ENCODE data around the gene GOLGB1. TPM values are rescaled to one million over a fixed set of nuclear protein-coding genes. Genes with fewer than 3 reads are reported as not detected.

Gene GOLGB1
- total RNA-seq, 1 donor, result 63.2 TPM

DNA sequence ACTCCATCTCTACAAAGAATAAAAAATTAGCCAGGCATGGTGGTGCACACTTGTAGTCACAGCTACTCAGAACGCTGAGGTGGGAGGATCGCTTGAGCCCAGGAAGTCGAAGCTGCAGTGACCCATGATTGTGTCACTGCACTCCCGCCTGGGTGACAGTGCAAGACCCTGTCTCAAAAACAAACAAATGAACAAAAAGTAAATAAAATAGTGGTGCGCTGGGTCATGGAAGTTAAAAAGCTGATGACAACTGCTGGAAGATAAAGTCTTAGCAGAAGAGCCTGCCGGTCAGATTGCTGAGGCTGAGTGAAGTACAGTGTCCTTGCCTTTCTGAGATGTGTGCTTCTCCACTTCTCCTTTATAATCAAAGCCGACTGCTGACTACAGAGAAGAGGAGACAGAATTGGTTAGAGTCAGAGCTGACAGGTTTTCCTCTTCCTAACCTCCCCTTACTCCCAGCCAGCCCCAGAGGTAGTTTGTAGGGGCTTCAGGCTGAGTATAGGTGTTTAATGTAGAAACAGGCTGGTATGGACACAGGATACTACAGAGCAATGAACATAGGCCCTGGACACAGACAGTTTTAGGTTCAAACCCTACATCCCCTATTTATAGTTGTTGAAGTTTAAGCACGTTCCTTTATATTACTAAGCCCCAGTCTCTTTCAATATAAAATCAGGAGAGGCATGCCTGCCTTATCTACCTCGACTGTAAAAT, 106.8 kb downstream of the GOLGB1 start:
- no peak for DNase-seq (ENCODE audit: low read depth)
- no peak overlapping the region for H3K4me3 ChIP-seq (ENCODE audit: low read depth, low read length)
- TF ChIP-seq, protein P1, sequence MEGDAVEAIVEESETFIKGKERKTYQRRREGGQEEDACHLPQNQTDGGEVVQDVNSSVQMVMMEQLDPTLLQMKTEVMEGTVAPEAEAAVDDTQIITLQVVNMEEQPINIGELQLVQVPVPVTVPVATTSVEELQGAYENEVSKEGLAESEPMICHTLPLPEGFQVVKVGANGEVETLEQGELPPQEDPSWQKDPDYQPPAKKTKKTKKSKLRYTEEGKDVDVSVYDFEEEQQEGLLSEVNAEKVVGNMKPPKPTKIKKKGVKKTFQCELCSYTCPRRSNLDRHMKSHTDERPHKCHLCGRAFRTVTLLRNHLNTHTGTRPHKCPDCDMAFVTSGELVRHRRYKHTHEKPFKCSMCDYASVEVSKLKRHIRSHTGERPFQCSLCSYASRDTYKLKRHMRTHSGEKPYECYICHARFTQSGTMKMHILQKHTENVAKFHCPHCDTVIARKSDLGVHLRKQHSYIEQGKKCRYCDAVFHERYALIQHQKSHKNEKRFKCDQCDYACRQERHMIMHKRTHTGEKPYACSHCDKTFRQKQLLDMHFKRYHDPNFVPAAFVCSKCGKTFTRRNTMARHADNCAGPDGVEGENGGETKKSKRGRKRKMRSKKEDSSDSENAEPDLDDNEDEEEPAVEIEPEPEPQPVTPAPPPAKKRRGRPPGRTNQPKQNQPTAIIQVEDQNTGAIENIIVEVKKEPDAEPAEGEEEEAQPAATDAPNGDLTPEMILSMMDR (IDR thresholded peaks at IDR 0.05; ENCODE audit: insufficient read depth, low read length), result no peak

DNA sequence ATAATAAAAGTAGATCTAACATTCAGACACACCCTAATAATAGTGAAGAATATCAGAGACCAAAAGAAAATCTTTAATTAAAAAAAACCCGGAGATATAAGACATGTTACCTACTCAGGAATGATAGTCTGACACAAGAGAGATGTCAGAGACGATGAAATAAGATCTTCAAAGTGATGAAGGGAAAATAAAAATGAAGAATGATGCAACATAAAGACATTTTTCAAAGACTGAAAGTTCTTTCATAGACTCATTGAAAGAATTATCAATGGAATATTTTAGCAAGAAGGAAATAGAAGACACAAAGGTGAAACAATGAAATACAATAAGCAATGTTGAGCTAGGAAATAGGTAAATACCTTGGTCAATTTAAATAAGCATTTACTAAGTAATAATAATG, 108.4 kb downstream of the GOLGB1 start:
- H3K4me3 ChIP-seq (ENCODE audit: low read depth, low read length), result no peak overlapping the region
- TF ChIP-seq, protein P1 (IDR thresholded peaks at IDR 0.05; ENCODE audit: insufficient read depth, low read length), result no peak
- DNase-seq (ENCODE audit: low read depth), result no peak

DNA sequence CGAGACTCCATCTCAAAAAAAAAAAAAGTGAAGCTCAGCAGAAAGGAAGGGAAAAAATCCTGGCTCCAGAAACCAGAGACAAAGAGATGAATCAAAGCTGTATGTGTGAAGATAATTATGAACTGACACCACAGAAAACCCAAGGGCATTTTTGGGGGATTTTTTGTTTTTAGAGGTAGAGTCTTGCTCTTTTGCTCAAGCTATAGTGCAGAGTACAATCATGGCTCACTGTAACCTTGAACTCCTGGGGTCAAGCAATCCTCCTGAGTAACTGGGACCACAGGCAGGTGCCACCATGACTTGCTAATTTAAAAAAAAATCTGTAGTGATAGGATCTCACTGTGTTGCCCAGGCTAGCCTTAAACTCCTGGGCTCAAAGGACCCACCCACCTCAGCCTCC, 111.6 kb downstream of the GOLGB1 start:
- TF ChIP-seq, protein P1 (IDR thresholded peaks at IDR 0.05; ENCODE audit: insufficient read depth, low read length), result no peak
- no peak for DNase-seq (ENCODE audit: low read depth)
- no peak overlapping the region for H3K4me3 ChIP-seq (ENCODE audit: low read depth, low read length)

DNA sequence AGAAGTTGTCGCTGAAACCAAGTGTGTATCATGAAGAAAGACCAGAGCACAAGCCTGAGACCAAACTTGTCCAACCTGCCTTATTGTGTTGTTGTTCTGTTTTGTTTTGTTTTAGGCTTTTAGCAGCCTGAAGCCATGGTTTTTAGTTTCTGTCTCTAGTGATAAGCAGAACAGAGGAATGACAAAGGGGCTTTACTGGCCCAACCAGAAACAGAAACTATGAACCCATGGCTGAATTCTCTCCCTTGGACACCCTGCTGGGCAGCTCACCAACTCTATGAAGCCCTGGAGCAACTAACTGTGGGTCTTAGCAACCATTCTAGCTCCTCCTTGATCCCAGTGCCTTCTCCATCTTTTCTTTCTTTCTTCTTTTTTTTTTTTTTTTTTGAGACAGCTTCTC, 119.2 kb downstream of the GOLGB1 start:
- no peak for DNase-seq (ENCODE audit: low read depth)
- no peak overlapping the region for H3K4me3 ChIP-seq (ENCODE audit: low read depth, low read length)
- TF ChIP-seq, protein P1 (IDR thresholded peaks at IDR 0.05; ENCODE audit: insufficient read depth, low read length), result no peak

DNA sequence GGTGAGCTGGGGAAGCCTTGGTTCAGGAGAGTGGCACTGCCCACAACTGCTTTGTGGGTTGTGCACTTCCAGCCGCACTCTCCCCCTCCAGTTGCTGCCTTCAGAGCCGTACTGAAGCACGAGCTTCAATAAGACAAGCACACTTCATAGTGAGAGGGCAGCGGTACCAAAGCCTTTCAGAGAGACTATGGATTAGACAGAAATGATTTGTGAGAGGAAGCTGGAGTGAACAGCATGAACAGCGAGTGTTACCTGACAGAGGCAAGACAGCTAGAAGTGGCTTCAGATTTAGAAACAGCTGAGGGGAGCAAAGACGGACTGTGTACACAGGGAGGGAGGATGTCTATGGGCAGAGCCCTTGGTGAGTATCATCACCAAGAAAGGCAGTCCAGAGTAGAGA, 119.9 kb downstream of the GOLGB1 start:
- no peak overlapping the region for H3K4me3 ChIP-seq (ENCODE audit: low read depth, low read length)
- TF ChIP-seq, protein P1 (IDR thresholded peaks at IDR 0.05; ENCODE audit: insufficient read depth, low read length), result no peak
- no peak for DNase-seq (ENCODE audit: low read depth)

DNA sequence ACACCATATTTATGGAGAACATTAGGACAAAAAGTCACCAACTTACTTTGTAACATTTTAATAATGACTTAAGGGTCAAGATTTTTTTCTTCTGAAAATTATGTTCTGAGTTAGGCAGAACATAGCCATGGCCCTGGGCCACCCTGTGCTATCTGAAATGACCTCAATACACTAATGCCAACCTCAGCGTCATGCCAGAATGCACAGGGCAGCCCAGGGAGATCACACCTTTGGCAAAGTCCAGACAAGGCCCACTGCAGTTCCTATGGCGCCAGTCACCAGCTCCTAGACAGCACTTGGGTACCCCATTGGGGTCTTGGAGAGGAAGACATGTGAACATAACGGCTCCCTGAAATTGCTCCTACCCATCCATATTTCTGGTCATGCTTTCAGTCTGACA, 121.9 kb downstream of the GOLGB1 start:
- no peak for DNase-seq (ENCODE audit: low read depth)
- no peak overlapping the region for H3K4me3 ChIP-seq (ENCODE audit: low read depth, low read length)
- TF ChIP-seq, protein P1 (IDR thresholded peaks at IDR 0.05; ENCODE audit: insufficient read depth, low read length), result no peak

DNA sequence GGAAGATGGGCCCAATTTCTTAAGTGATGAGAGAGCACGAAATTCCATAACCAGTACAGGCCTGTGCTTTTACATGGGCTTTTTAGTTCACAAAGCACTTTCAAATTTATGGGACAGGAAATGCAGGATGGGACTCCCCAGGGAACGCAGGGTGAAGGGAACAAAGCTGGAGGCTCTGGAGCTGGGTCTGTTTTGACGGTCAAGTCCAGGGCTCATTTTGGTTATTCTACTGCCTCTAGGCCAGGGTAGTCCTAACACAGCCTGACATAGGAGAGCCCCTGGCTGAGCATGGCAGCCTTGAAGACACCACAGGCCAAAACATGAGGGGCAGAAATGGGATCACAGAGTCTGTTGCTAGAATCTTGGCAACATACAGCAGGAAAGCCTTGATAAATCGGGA, 122.3 kb downstream of the GOLGB1 start:
- no peak overlapping the region for H3K4me3 ChIP-seq (ENCODE audit: low read depth, low read length)
- no peak for DNase-seq (ENCODE audit: low read depth)
- TF ChIP-seq, protein P1 (IDR thresholded peaks at IDR 0.05; ENCODE audit: insufficient read depth, low read length), result no peak
